ENCODE data around the gene CPEB4. TPM values are rescaled to one million over a fixed set of nuclear protein-coding genes. Genes with fewer than 3 reads are reported as not detected.

The CPEB4 gene
- total RNA-seq, 1 donor from 2014 or later = 12.5 TPM

DNA sequence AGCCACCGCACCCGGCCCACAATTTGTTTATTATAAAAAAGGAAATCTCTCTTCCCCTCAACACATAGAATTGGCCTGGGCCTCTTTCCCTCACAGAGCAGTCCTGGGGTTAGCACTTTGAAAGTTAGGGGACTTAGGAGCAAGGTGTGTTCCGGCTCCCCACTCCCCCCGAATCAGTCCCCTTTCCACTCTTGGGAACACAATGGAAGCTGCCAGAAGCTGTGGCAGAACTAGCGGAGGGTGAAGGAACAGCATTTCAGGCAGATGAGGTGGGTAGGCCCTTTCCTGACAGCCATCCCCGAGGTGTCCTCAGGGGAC lies 84.4 kb downstream of the CPEB4 start:
- no peak overlapping the region for H3K27ac Mint-ChIP-seq
- Histone ChIP-seq H4K20me1 (ENCODE audit: low read depth) (no peaks in the 10 kb centered on the region), H2AFZ (replicated peaks) (peak overlapping the region; percentile 99), H3K9me3 (ENCODE audit: low read depth) (no peaks in the 10 kb centered on the region), H3K27me3 (no peaks in the 10 kb centered on the region), H3K79me2 (ENCODE audit: low read depth) (no peaks in the 10 kb centered on the region), H3K27ac (no peak overlapping the region), H3F3A (ENCODE audit: low read depth) (peaks cover 7% of the 10 kb centered on the region), H3K4me3 (no peak overlapping the region), H3K4me1 (peaks cover 37% of the 10 kb centered on the region), H3K36me3 (no peaks in the 10 kb centered on the region), H3K9ac (no peak overlapping the region), H3K4me2 (peak overlapping the region; percentile 76)
- TF ChIP-seq, protein P1, sequence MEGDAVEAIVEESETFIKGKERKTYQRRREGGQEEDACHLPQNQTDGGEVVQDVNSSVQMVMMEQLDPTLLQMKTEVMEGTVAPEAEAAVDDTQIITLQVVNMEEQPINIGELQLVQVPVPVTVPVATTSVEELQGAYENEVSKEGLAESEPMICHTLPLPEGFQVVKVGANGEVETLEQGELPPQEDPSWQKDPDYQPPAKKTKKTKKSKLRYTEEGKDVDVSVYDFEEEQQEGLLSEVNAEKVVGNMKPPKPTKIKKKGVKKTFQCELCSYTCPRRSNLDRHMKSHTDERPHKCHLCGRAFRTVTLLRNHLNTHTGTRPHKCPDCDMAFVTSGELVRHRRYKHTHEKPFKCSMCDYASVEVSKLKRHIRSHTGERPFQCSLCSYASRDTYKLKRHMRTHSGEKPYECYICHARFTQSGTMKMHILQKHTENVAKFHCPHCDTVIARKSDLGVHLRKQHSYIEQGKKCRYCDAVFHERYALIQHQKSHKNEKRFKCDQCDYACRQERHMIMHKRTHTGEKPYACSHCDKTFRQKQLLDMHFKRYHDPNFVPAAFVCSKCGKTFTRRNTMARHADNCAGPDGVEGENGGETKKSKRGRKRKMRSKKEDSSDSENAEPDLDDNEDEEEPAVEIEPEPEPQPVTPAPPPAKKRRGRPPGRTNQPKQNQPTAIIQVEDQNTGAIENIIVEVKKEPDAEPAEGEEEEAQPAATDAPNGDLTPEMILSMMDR (IDR thresholded peaks at IDR 0.05) = no peak
- TF ChIP-seq EZH2phosphoT487 (IDR thresholded peaks at IDR 0.05) (no peak), EZH2 (IDR thresholded peaks at IDR 0.05) (no peak)
- DNase-seq (ENCODE audit: low spot score) = no peak
- H3K36me3 Mint-ChIP-seq = no peaks in the 10 kb centered on the region
- H3K4me1 Mint-ChIP-seq = peaks cover 52% of the 10 kb centered on the region
- peaks cover 4% of the 10 kb centered on the region for H3K27me3 Mint-ChIP-seq (ENCODE audit: insufficient read depth, low read depth)
- no peak overlapping the region for H3K4me3 Mint-ChIP-seq
- H3K9me3 Mint-ChIP-seq = peaks cover 3% of the 10 kb centered on the region

DNA sequence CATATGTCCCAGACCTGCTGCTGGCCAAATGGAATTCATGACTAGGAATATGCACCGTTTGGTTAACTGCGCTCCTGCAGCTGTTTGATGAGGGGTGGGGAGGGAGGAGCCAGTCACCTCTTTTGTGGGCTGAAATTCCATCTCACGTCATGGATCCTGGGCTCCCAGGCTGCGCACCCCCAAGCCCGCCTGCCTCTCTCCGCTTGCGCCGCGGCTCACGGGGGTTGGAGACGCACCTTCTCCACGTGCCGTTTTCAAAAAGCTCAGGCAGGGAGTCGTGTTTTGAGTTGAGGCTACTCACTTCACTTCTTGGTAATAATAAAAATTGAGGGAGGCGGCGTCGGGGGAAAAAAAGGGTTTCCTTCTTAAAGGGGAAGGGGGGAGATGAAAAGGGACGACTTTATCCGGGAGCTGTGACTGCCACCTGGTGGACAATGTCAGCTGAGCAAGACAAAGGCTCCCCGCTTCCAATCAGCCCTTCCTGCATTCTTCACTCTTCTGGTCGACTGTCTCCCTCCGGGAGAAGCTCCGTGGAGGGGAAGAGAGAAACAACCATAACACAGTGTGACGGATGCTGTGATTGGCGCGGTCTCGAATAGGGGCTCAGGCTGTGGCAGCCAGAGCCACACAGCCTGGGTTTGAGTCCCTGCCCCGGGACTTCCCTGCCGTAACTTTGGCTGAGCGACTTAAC lies 84.9 kb downstream of the CPEB4 start:
- Mint-ChIP-seq H3K9me3 (peaks cover 5% of the 10 kb centered on the region), H3K27me3 (ENCODE audit: insufficient read depth, low read depth) (peaks cover 3% of the 10 kb centered on the region), H3K36me3 (no peaks in the 10 kb centered on the region), H3K4me3 (peak overlapping the region; percentile 64), H3K4me1 (peaks cover 47% of the 10 kb centered on the region), H3K27ac (peak overlapping the region; percentile 21)
- Histone ChIP-seq H3K27me3 (no peaks in the 10 kb centered on the region), H4K20me1 (ENCODE audit: low read depth) (no peaks in the 10 kb centered on the region), H3K36me3 (no peaks in the 10 kb centered on the region), H3K9ac (no peak overlapping the region), H3K79me2 (ENCODE audit: low read depth) (no peaks in the 10 kb centered on the region), H3K4me2 (peak overlapping the region; percentile 76), H3F3A (ENCODE audit: low read depth) (peaks cover 7% of the 10 kb centered on the region), H2AFZ (replicated peaks) (peak overlapping the region; percentile 99), H3K9me3 (ENCODE audit: low read depth) (no peaks in the 10 kb centered on the region), H3K4me1 (peaks cover 32% of the 10 kb centered on the region), H3K4me3 (peak overlapping the region; percentile 38), H3K27ac (no peak overlapping the region)
- peak; percentile 91 for DNase-seq (ENCODE audit: low spot score)
- no peak for TF ChIP-seq EZH2 (IDR thresholded peaks at IDR 0.05)
- TF ChIP-seq, protein P1 (IDR thresholded peaks at IDR 0.05) = peak; percentile 94

DNA sequence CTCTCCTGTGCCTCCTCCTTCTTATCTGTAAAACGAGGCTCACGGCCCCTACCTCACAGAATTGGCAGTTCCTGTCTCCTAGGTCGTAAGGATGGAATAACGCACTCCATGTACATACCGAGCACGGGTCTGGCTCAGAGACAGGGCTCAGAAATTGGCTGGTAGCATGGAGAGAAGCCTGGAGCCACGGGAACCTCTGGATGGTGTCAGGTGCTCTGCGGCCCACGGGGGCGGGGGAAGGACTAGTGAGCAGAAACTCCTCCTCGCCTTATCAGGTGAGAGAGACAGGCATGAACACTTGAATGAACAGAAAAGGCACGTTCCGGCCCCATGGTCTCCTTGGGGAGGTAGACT lies 85.4 kb downstream of the CPEB4 start:
- peak overlapping the region; percentile 64 for H3K4me3 Mint-ChIP-seq
- Histone ChIP-seq H3F3A (ENCODE audit: low read depth) (peaks cover 7% of the 10 kb centered on the region), H3K4me3 (peak overlapping the region; percentile 38), H3K27ac (no peak overlapping the region), H3K27me3 (no peaks in the 10 kb centered on the region), H4K20me1 (ENCODE audit: low read depth) (no peaks in the 10 kb centered on the region), H3K4me1 (peaks cover 26% of the 10 kb centered on the region), H3K9ac (no peak overlapping the region), H3K36me3 (no peaks in the 10 kb centered on the region), H3K4me2 (peak overlapping the region; percentile 76), H2AFZ (replicated peaks) (peak overlapping the region; percentile 99), H3K9me3 (ENCODE audit: low read depth) (no peaks in the 10 kb centered on the region), H3K79me2 (ENCODE audit: low read depth) (no peaks in the 10 kb centered on the region)
- peak; percentile 34 for DNase-seq (ENCODE audit: low spot score)
- no peak for TF ChIP-seq EZH2 (IDR thresholded peaks at IDR 0.05)
- TF ChIP-seq, protein P1 (IDR thresholded peaks at IDR 0.05) = no peak
- TF ChIP-seq EZH2phosphoT487 (IDR thresholded peaks at IDR 0.05) = no peak
- H3K36me3 Mint-ChIP-seq = no peaks in the 10 kb centered on the region
- H3K4me1 Mint-ChIP-seq = peaks cover 42% of the 10 kb centered on the region
- H3K9me3 Mint-ChIP-seq = peaks cover 5% of the 10 kb centered on the region
- H3K27ac Mint-ChIP-seq = peak overlapping the region; percentile 76
- peaks cover 2% of the 10 kb centered on the region for H3K27me3 Mint-ChIP-seq (ENCODE audit: insufficient read depth, low read depth)
